OCI-LY7 (cell line): Measurements from ENCODE around the gene SOBP. TPM values are rescaled to one million over a fixed set of nuclear protein-coding genes. Genes with fewer than 3 reads are reported as not detected.

Source experiments
- BruUV-seq: library from RNA; stranded (reverse); fragments of 400-500 nt; replicated peaks from 2 replicates; lab custom pipeline; 2021; lab: Mats Ljungman, UMichigan
- CTCF ChIA-PET: fragments of 300-600 bp; sonication (Branson Sonifier 250); formaldehyde crosslinking; loops from one replicate; lab custom pipeline; 2022; ENCODE audit warnings: antibody characterized with exemption; ENCODE audit not compliant: unreplicated experiment; lab: Charles Lee
- POLR2A ChIA-PET: fragments of 300-600 bp; sonication (Branson Sonifier 250); formaldehyde crosslinking; loops from one replicate; lab custom pipeline; 2022; ENCODE audit warnings: antibody characterized with exemption; lab: Charles Lee
- DNase-seq: peaks from one replicate; pipeline ENCODE4 v3.0.0-alpha.2; 2015; ENCODE audit warnings: low spot score
- H2AFZ ChIP-seq: fragments of 200-600 bp; sonication (generic), shearing (Covaris generic); 2 replicates; pipeline ENCODE4 v1.6.1; 2014; ENCODE audit warnings: mild to moderate bottlenecking, antibody characterized with exemption, low read length, moderate library complexity
- H3K27ac ChIP-seq: fragments of 200-600 bp; sonication (generic); 2 replicates; pipeline ENCODE4 v1.5.1; 2014; ENCODE audit warnings: mixed run types, low read depth, mild to moderate bottlenecking, moderate library complexity, low read length, inconsistent platforms; ENCODE audit not compliant: poor library complexity, severe bottlenecking
- H3K36me3 ChIP-seq: fragments of 200-600 bp; sonication (generic); 2 replicates; pipeline ENCODE4 v1.6.1; 2014; ENCODE audit warnings: mild to moderate bottlenecking, antibody characterized with exemption, low read length, moderate library complexity, mixed read lengths; ENCODE audit not compliant: insufficient read depth
- H3K4me1 ChIP-seq: fragments of 200-600 bp; sonication (generic); 2 replicates; pipeline ENCODE4 v1.5.1; 2014; ENCODE audit warnings: mild to moderate bottlenecking, low read length; ENCODE audit not compliant: insufficient read depth, poor library complexity, severe bottlenecking
- H3K4me2 ChIP-seq: fragments of 200-600 bp; sonication (generic); 2 replicates; pipeline ENCODE4 v1.6.1; 2014; ENCODE audit warnings: mild to moderate bottlenecking, low read length
- H3K4me3 ChIP-seq: fragments of 200-600 bp; sonication (generic); 2 replicates; pipeline ENCODE4 v1.5.1; 2014; ENCODE audit warnings: mild to moderate bottlenecking, low read depth, low read length; ENCODE audit not compliant: poor library complexity, severe bottlenecking
- H3K79me2 ChIP-seq: fragments of 200-600 bp; sonication (generic); 2 replicates; pipeline ENCODE4 v1.6.1; 2016; ENCODE audit warnings: low read depth, mild to moderate bottlenecking, low read length, moderate library complexity, mixed read lengths; ENCODE audit not compliant: insufficient read depth
- H3K9me2 ChIP-seq: fragments of 200-600 bp; sonication (generic); 2 replicates; pipeline ENCODE4 v1.6.1; 2016; ENCODE audit warnings: mild to moderate bottlenecking, low read length, mixed read lengths; ENCODE audit not compliant: insufficient read depth
- H3K9me3 ChIP-seq: fragments of 200-600 bp; sonication (generic); 2 replicates; pipeline ENCODE4 v1.6.1; 2014; ENCODE audit warnings: mild to moderate bottlenecking, mixed run types, low read length, mixed read lengths
- H4K20me1 ChIP-seq: fragments of 200-600 bp; sonication (generic); 2 replicates; pipeline ENCODE4 v1.6.1; 2014; ENCODE audit warnings: mild to moderate bottlenecking, antibody characterized with exemption, low read length, moderate library complexity, mixed read lengths; ENCODE audit not compliant: insufficient read depth
- CTCF ChIP-seq: fragments of 200-600 bp; sonication (generic); conservative IDR thresholded peaks from 2 replicates; pipeline ENCODE4 v1.5.1; 2014; ENCODE audit warnings: mild to moderate bottlenecking, antibody characterized with exemption, low read length, moderate library complexity, mixed read lengths
- EZH2phosphoT487 ChIP-seq: fragments of 200-600 bp; sonication (generic); IDR thresholded peaks from 2 replicates; pipeline ENCODE4 v1.6.1; 2018; ENCODE audit warnings: low read depth, borderline replicate concordance, mild to moderate bottlenecking, mixed run types, antibody characterized with exemption, low read length, moderate library complexity, mixed read lengths
- intact Hi-C: fragments of 100-400 bp; cut with micrococcal nuclease; formaldehyde crosslinking; loops from one replicate; pipeline ENCODE4 v1.10.0; 2022; ENCODE audit not compliant: unreplicated experiment
- total RNA-seq, 2 experiments: library from RNA; depleted of rRNA in 1 of 2; stranded (reverse); fragments of >200 nt in 1 of 2; shearing (Covaris generic) in 1 of 2; gene quantifications; 2 replicates each; pipeline ENCODE4 v1.2.3, GENCODE V29; 2014 to 2022

SOBP gene
- total RNA-seq, 2 experiments from 2014 or later, result 21.5 to 29.4 TPM

GRCh38 chr6:107638493-107638892, 148.6 kb downstream of the SOBP start:
- H3K4me3 ChIP-seq, result no peak overlapping the region
- no TSS peak for BruUV-seq
- peaks cover 51% of the 10 kb centered on the region for H3K36me3 ChIP-seq
- H2AFZ ChIP-seq, result no peak overlapping the region
- no peaks in the 10 kb centered on the region for H3K9me2 ChIP-seq
- no peak overlapping the region for H3K4me2 ChIP-seq
- no peaks in the 10 kb centered on the region for H4K20me1 ChIP-seq
- DNase-seq, result no peak
- no peak for TF ChIP-seq CTCF
- no peak for TF ChIP-seq EZH2phosphoT487
- no peaks in the 10 kb centered on the region for H3K9me3 ChIP-seq
- POLR2A ChIA-PET, result interaction anchor here (1.2 to 10.0 kb wide), 4 partner anchors 9 to 16 kb away, joined by 3 to 89 read pairs (median 48); no protein-coding TSS in a partner anchor
- CTCF ChIA-PET, result no interaction called here
- no peak overlapping the region for H3K27ac ChIP-seq
- H3K4me1 ChIP-seq, result peaks cover 43% of the 10 kb centered on the region
- intact Hi-C loops, result no loop called here
- H3K79me2 ChIP-seq, result peaks cover 5% of the 10 kb centered on the region; the same call in 1 of the 2 replicates

- no peak for DNase-seq
- CTCF ChIA-PET, result no interaction called here
- POLR2A ChIA-PET, result interaction anchor here (2.7 to 10.0 kb wide), 3 partner anchors 10 to 16 kb away, joined by 9 to 89 read pairs (median 87); no protein-coding TSS in a partner anchor
Measured at GRCh38 chr6:107639511-107639910, 149.6 kb downstream of the SOBP start.

More at GRCh38 chr6:107639511-107639910, 149.6 kb downstream of the SOBP start:
- no peak overlapping the region for H3K4me3 ChIP-seq
- no peak overlapping the region for H3K4me2 ChIP-seq
- no peak for TF ChIP-seq CTCF
- TF ChIP-seq EZH2phosphoT487, result no peak
- H4K20me1 ChIP-seq, result no peaks in the 10 kb centered on the region
- H3K79me2 ChIP-seq, result peaks cover 8% of the 10 kb centered on the region; the same call in 1 of the 2 replicates
- no peak overlapping the region for H3K27ac ChIP-seq
- no peaks in the 10 kb centered on the region for H3K9me2 ChIP-seq
- peaks cover 53% of the 10 kb centered on the region for H3K4me1 ChIP-seq
- H2AFZ ChIP-seq, result no peak overlapping the region
- BruUV-seq, result TSS peak; percentile 9
- intact Hi-C loops, result no loop called here
- H3K36me3 ChIP-seq, result peaks cover 49% of the 10 kb centered on the region
- H3K9me3 ChIP-seq, result no peaks in the 10 kb centered on the region
